H1 (cell line): ENCODE data around the gene SLC22A23. TPM values are rescaled to one million over a fixed set of nuclear protein-coding genes. Genes with fewer than 3 reads are reported as not detected.
A peak's percentile ranks its signal among the peaks of the same experiment; 100 is the strongest.

ENCODE experiments used
- CTCF ChIA-PET: fragments of 300-600 bp; sonication (Branson Sonifier 250); formaldehyde crosslinking; loops from one replicate; lab custom pipeline; 2021; ENCODE audit not compliant: partially characterized antibody; lab: Charles Lee
- POLR2A ChIA-PET: fragments of 300-600 bp; sonication (Branson Sonifier 250); formaldehyde crosslinking; loops from one replicate; lab custom pipeline; 2021; ENCODE audit warnings: inconsistent platforms; ENCODE audit not compliant: partially characterized antibody; lab: Charles Lee
- DNase-seq, 2 experiments: peaks; one replicate each; pipeline versions ENCODE4 v3.0.0 to v3.0.0-alpha.2; 2010 to 2022; ENCODE audit warnings: low spot score in 2 of 2, low read depth in 1 of 2, mixed read lengths in 1 of 2
- FAIRE-seq: peaks from 2 replicates; lab custom pipeline; 2011; peaks lifted over from hg19 to GRCh38; lab: Jason Lieb, UNC
- H2AFZ ChIP-seq: 2 replicates; pipeline ENCODE4 v1.8.1; 2012; ENCODE audit warnings: low read length, inconsistent platforms
- H2AK5ac ChIP-seq: 2 replicates; pipeline ENCODE4 v1.6.1; 2013; ENCODE audit warnings: low read depth, low read length
- H2BK120ac ChIP-seq: replicated peaks from 2 replicates; pipeline ENCODE3; 2013; ENCODE audit warnings: low read depth, low read length, inconsistent platforms
- H2BK12ac ChIP-seq: 2 replicates; pipeline ENCODE4 v1.6.1; 2013; ENCODE audit warnings: low read depth, low read length
- H2BK15ac ChIP-seq: 2 replicates; pipeline ENCODE4 v1.6.1; 2013; ENCODE audit warnings: low read length
- H2BK20ac ChIP-seq: 2 replicates; pipeline ENCODE4 v1.6.1; 2013; ENCODE audit warnings: low read length
- H2BK5ac ChIP-seq: 2 replicates; pipeline ENCODE4 v1.6.1; 2013; ENCODE audit warnings: low read depth, low read length
- H3K14ac ChIP-seq: 2 replicates; pipeline ENCODE4 v1.6.1; 2013; ENCODE audit warnings: inconsistent platforms; ENCODE audit not compliant: insufficient read length
- H3K18ac ChIP-seq: 2 replicates; pipeline ENCODE4 v1.6.1; 2013; ENCODE audit warnings: low read length; ENCODE audit errors: extremely low read depth
- H3K23ac ChIP-seq: 2 replicates; pipeline ENCODE4 v1.6.1; 2013; ENCODE audit warnings: inconsistent platforms; ENCODE audit not compliant: insufficient read length
- H3K23me2 ChIP-seq: 2 replicates; pipeline ENCODE4 v1.6.1; 2013; ENCODE audit warnings: low read depth, low read length
- H3K27ac ChIP-seq: 2 replicates; pipeline ENCODE4 v1.6.1; 2011; ENCODE audit warnings: low read depth, low read length, inconsistent platforms
- H3K27me3 ChIP-seq, 4 experiments: replicated peaks in 1 of 4; 1 replicate in 1 of 4; 2 replicates in 3 of 4; pipeline versions ENCODE4 v1.6.1 to v1.8.1; 2011 to 2013; ENCODE audit warnings: low read length in 3 of 4, mild to moderate bottlenecking in 3 of 4, inconsistent platforms in 2 of 4, mixed read lengths in 2 of 4, moderate library complexity in 1 of 4; ENCODE audit not compliant: control insufficient read depth in 3 of 4, insufficient read depth in 3 of 4; ENCODE audit errors: extremely low read depth in 1 of 4
- H3K36me3 ChIP-seq, 4 experiments: 2 replicates each; pipeline versions ENCODE4 v1.6.1 to v1.8.1; 2011 to 2013; ENCODE audit warnings: mild to moderate bottlenecking in 4 of 4, low read length in 3 of 4, moderate library complexity in 2 of 4, control low read depth in 1 of 4, inconsistent platforms in 1 of 4; ENCODE audit not compliant: insufficient read depth in 4 of 4, control insufficient read depth in 2 of 4
- H3K4ac ChIP-seq: replicated peaks from 2 replicates; pipeline ENCODE3; 2013; ENCODE audit warnings: low read length, low read depth, mixed read lengths, inconsistent platforms; ENCODE audit not compliant: insufficient read length
- H3K4me1 ChIP-seq, 4 experiments: replicated peaks in 1 of 4; 1 replicate in 1 of 4; 2 replicates in 3 of 4; pipeline versions ENCODE4 v1.6.1 to v1.8.1; 2011 to 2013; ENCODE audit warnings: low read length in 3 of 4, inconsistent platforms in 2 of 4, mixed read lengths in 1 of 4; ENCODE audit not compliant: insufficient read depth in 4 of 4, control insufficient read depth in 3 of 4
- H3K4me2 ChIP-seq, 2 experiments: 2 replicates each; pipeline versions ENCODE4 v1.6.1 to v1.8.1; 2011 to 2013; ENCODE audit warnings: low read depth in 2 of 2, low read length in 2 of 2, control low read depth in 1 of 2, inconsistent platforms in 1 of 2, mild to moderate bottlenecking in 1 of 2; ENCODE audit not compliant: insufficient read depth in 1 of 2
- H3K4me3 ChIP-seq, 4 experiments: fragments of 200-600, 300-600 bp in 1 of 4; sonication (generic), shearing (Covaris generic), sonication (Bioruptor Twin) in 1 of 4; 2 replicates each; pipeline versions ENCODE4 v1.5.1 to v1.8.1; 2011 to 2016; ENCODE audit warnings: low read length in 4 of 4, low read depth in 3 of 4, control low read depth in 2 of 4, inconsistent platforms in 2 of 4, mild to moderate bottlenecking in 2 of 4, mixed read lengths in 1 of 4, moderate library complexity in 1 of 4; ENCODE audit not compliant: insufficient read depth in 2 of 4; ENCODE audit errors: extremely low read depth in 1 of 4
- H3K56ac ChIP-seq: replicated peaks from 2 replicates; pipeline ENCODE3; 2013; ENCODE audit warnings: low read depth, mild to moderate bottlenecking, mixed read lengths, low read length, inconsistent platforms; ENCODE audit not compliant: insufficient read length
- H3K79me1 ChIP-seq: 2 replicates; pipeline ENCODE4 v1.6.1; 2013; ENCODE audit warnings: low read depth, low read length, control low read depth
- H3K79me2 ChIP-seq, 2 experiments: 2 replicates each; pipeline versions ENCODE4 v1.6.1 to v1.8.1; 2012 to 2013; ENCODE audit warnings: low read length in 2 of 2, mild to moderate bottlenecking in 2 of 2, inconsistent platforms in 1 of 2; ENCODE audit not compliant: insufficient read depth in 2 of 2, control insufficient read depth in 1 of 2
- H3K9ac ChIP-seq, 4 experiments: replicated peaks in 1 of 4; 1 replicate in 1 of 4; 2 replicates in 3 of 4; pipeline versions ENCODE4 v1.6.1 to v1.8.1; 2011 to 2013; ENCODE audit warnings: low read depth in 3 of 4, low read length in 3 of 4, control low read depth in 2 of 4, mild to moderate bottlenecking in 2 of 4, moderate library complexity in 2 of 4, inconsistent platforms in 1 of 4; ENCODE audit errors: extremely low read depth in 1 of 4
- H3K9me3 ChIP-seq, 2 experiments: 2 replicates each; pipeline versions ENCODE4 v1.6.1 to v1.8.1; 2012 to 2013; ENCODE audit warnings: mild to moderate bottlenecking in 2 of 2, moderate library complexity in 2 of 2, control low read depth in 1 of 2, inconsistent platforms in 1 of 2, low read depth in 1 of 2, low read length in 1 of 2, mixed read lengths in 1 of 2; ENCODE audit not compliant: insufficient read depth in 2 of 2
- H4K20me1 ChIP-seq, 2 experiments: replicated peaks in 1 of 2; 2 replicates each; pipeline versions ENCODE3 to v1.8.1; 2011 to 2013; ENCODE audit warnings: inconsistent platforms in 2 of 2, low read length in 2 of 2, mild to moderate bottlenecking in 1 of 2; ENCODE audit not compliant: insufficient read depth in 2 of 2, control insufficient read depth in 1 of 2
- H4K5ac ChIP-seq: 2 replicates; pipeline ENCODE4 v1.6.1; 2013; ENCODE audit warnings: low read length, low read depth, mixed read lengths, inconsistent platforms; ENCODE audit not compliant: insufficient read length
- H4K8ac ChIP-seq: 2 replicates; pipeline ENCODE4 v1.8.0; 2013; ENCODE audit warnings: mild to moderate bottlenecking, moderate library complexity, low read length, inconsistent platforms; ENCODE audit not compliant: insufficient read depth; ENCODE audit errors: extremely low read depth
- H4K91ac ChIP-seq: replicated peaks from 2 replicates; pipeline ENCODE3; 2013; ENCODE audit warnings: low read length, mixed read lengths, inconsistent platforms; ENCODE audit not compliant: insufficient read length
- CBX8 ChIP-seq: fragments of 300-800, 300-1000 bp; sonication (generic); IDR thresholded peaks from 2 replicates; pipeline ENCODE4 v1.7.1; 2016; ENCODE audit warnings: low read depth, low read length, borderline replicate concordance
- CEBPB ChIP-seq: IDR thresholded peaks from 2 replicates; pipeline ENCODE4 v1.6.1; 2012; ENCODE audit warnings: low read depth, low read length
- GTF2F1 ChIP-seq: IDR thresholded peaks from 2 replicates; pipeline ENCODE4 v1.6.1; 2012; ENCODE audit warnings: low read depth, low read length, improper control_type of control experiment, borderline replicate concordance
- JUN ChIP-seq: IDR thresholded peaks from 2 replicates; pipeline ENCODE4 v1.6.1; 2011; ENCODE audit warnings: low read depth, mild to moderate bottlenecking, improper control_type of control experiment, low read length
- KDM4A ChIP-seq: IDR thresholded peaks from one replicate; pipeline ENCODE4 v1.7.1; 2012; ENCODE audit warnings: low read depth, mild to moderate bottlenecking, moderate library complexity, low read length, inconsistent platforms; ENCODE audit not compliant: severe bottlenecking
- PHF8 ChIP-seq: fragments of 200-600 bp; sonication (generic); conservative IDR thresholded peaks from 2 replicates; pipeline ENCODE4 v1.7.1; 2012; ENCODE audit warnings: low read depth, mild to moderate bottlenecking, inconsistent platforms, low read length, moderate library complexity
- POLR2AphosphoS5 ChIP-seq: IDR thresholded peaks from 2 replicates; pipeline ENCODE4 v1.6.1; 2011; ENCODE audit warnings: low read depth, low read length
- RXRA ChIP-seq: IDR thresholded peaks from 2 replicates; pipeline ENCODE4 v1.6.1; 2011; ENCODE audit warnings: low read depth, mild to moderate bottlenecking, low read length, moderate library complexity; ENCODE audit not compliant: insufficient read depth
- SP2 ChIP-seq: IDR thresholded peaks from 2 replicates; pipeline ENCODE4 v1.6.1; 2012; ENCODE audit warnings: mild to moderate bottlenecking, low read length, inconsistent platforms
- SP4 ChIP-seq: IDR thresholded peaks from 2 replicates; pipeline ENCODE4 v1.6.1; 2012; ENCODE audit warnings: low read length, inconsistent platforms
- SUZ12 ChIP-seq: fragments of 200-600 bp; sonication (generic); IDR thresholded peaks from 2 replicates; pipeline ENCODE4 v1.6.1; 2012; ENCODE audit warnings: mild to moderate bottlenecking, inconsistent platforms, low read length, moderate library complexity, mixed read lengths
- TBP ChIP-seq: IDR thresholded peaks from 2 replicates; pipeline ENCODE4 v1.6.1; 2011; ENCODE audit warnings: low read depth, low read length, improper control_type of control experiment
- TCF12 ChIP-seq: IDR thresholded peaks from 2 replicates; pipeline ENCODE4 v1.6.1; 2011; ENCODE audit warnings: low read depth, mild to moderate bottlenecking, low read length
- WGBS, 2 experiments: shearing (Covaris generic) in 1 of 2; methylation state at CpG; one replicate each; pipeline versions ENCODE4 v1.1.6 to v1.1.7; 2013 to 2015; ENCODE audit warnings: low lambda C conversion rate in 2 of 2, mixed read lengths in 2 of 2, inconsistent platforms in 1 of 2, low coverage in 1 of 2, missing lambda C conversion rate in 1 of 2; ENCODE audit not compliant: insufficient replicate concordance in 2 of 2, insufficient coverage in 1 of 2, insufficient read length in 1 of 2; ENCODE audit errors: extremely low coverage in 1 of 2, missing lambda C conversion rate in 1 of 2; 5-methylcytosine and 5-hydroxymethylcytosine counted together
- polyA plus RNA-seq, 7 experiments: library from polyadenylated mRNA; depleted of rRNA in 3 of 7; stranded (reverse) in 5 of 7; unstranded in 2 of 7; fragments of >200 nt in 5 of 7; fragments of 200-250 nt in 2 of 7; gene quantifications; 1 replicate in 5 of 7; 2 replicates in 1 of 7; 4 replicates in 1 of 7; pipeline versions ENCODE4 v1.2.1 to v1.2.3, GENCODE V29; 2011 to 2013; ENCODE audit warnings: missing spikeins in 2 of 7, mixed read lengths in 2 of 7
- total RNA-seq: library from RNA; stranded (reverse); fragmentation: NEBNext Ultra II Directional; extraction: Animal tissue kit (Norgen Biotek cat#: 25700); gene quantifications from 2 replicates; pipeline ENCODE4 v1.2.1, GENCODE V29; 2021

The SLC22A23 gene
- total and polyA plus RNA-seq, 2 of the 8 experiments (the other 6 are each of a cell fraction or from before 2014, with no cell fraction given): 9.9 to 38.4 TPM

- Histone ChIP-seq H3K36me3 (no peaks in the 10 kb centered on the region), H4K20me1 (no peaks in the 10 kb centered on the region), H2BK5ac (no peak overlapping the region; the same call in 1 of the 2 replicates), H2AFZ (no peak overlapping the region), H3K9me3 (no peaks in the 10 kb centered on the region), H3K56ac (no peak overlapping the region), H3K27me3 (no peaks in the 10 kb centered on the region), H3K23me2 (no peaks in the 10 kb centered on the region), H3K27ac (no peak overlapping the region), H3K9ac (no peak overlapping the region; a peak in 1 of 7 replicates), H3K79me1 (peaks cover 7% of the 10 kb centered on the region; the same call in 1 of the 2 replicates), H3K18ac (no peak overlapping the region), H3K14ac (no peak overlapping the region), H4K91ac (no peak overlapping the region), H2BK15ac (no peak overlapping the region)
- TF ChIP-seq POLR2AphosphoS5 (no peak), CBX8 (no peak), PHF8 (no peak), KDM4A (no peak), SUZ12 (no peak), GTF2F1 (no peak), CEBPB (no peak), TBP (no peak), SP4 (no peak), JUN (no peak), TCF12 (no peak), SP2 (no peak), RXRA (no peak)
- TF ChIP-seq, all 59 proteins: peak for 0
- peaks cover 0 to 2% (median under 1%) of the 10 kb centered on the region in 4 experiments; a peak in 2 of 7 replicates for H3K4me1 ChIP-seq
- H3K23ac ChIP-seq: no peak overlapping the region
- ChIA-PET POLR2A (interaction anchor here (0.5 kb wide), 1 partner anchor 80 kb away, joined by 4 read pairs; no protein-coding TSS in a partner anchor), CTCF (interaction anchor here (1.0 to 2.3 kb wide), 4 partner anchors 9 to 90 kb away, joined by 3 to 6 read pairs (median 4); no protein-coding TSS in a partner anchor)
- H2BK12ac ChIP-seq: 0 out of 2 replicates have a peak overlapping the region, but pooled peaks have one; percentile 17
- no peaks in the 10 kb centered on the region for H3K79me2 ChIP-seq
- H3K4me3 ChIP-seq: no peak overlapping the region
- H3K4ac ChIP-seq: no peak overlapping the region
- DNase-seq (no peak), FAIRE-seq (no peak)
- H2BK20ac ChIP-seq: no peak overlapping the region
- H4K8ac ChIP-seq: no peak overlapping the region
- WGBS, 2 experiments: 93% methylated on average over 8 of the region's 8 CpGs; no CpG with 5 or more reads in 1 of the 2 experiments
- no peak overlapping the region for H3K4me2 ChIP-seq
- no peak overlapping the region for H2AK5ac ChIP-seq
- H4K5ac ChIP-seq: no peak overlapping the region
- no peak overlapping the region for H2BK120ac ChIP-seq
Measured at GRCh38 chr6:3305216-3305565, 151.7 kb downstream of the SLC22A23 start.
